ENCODE results near the gene TMIE.

TMIE gene

DNA sequence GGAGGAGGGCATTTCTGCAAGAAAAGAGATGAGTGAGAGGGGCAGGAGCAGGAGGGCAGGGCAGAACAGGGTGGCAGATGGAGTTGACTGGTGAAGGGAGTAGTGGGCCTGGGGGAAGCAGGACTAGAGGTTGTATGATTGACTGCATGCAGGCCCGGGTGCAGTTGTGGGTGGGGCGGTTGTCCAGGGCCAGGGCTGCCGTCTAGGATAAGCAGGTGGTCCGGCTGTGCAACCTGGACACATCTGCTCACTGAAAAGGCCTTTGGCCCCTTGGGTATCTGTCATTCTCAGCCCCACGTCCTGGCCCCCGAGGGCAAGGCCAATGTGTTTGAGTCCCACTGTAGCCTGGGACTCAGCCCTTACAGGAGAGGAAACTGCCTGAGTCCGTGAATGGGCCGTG, 33.1 kb upstream of the TMIE start:
- H3K27ac ChIP-seq: peak overlapping the region; percentile 29

GRCh38 chr3:46668591-46668990, 32.6 kb upstream of the TMIE start:
- DNase-seq (ENCODE audit: low read depth, low spot score): no peak
- H3K27ac ChIP-seq: peak overlapping the region; percentile 29

More for the DNA sequence above, 33.1 kb upstream of the TMIE start:
- no peak for DNase-seq (ENCODE audit: low read depth, low spot score)

DNA sequence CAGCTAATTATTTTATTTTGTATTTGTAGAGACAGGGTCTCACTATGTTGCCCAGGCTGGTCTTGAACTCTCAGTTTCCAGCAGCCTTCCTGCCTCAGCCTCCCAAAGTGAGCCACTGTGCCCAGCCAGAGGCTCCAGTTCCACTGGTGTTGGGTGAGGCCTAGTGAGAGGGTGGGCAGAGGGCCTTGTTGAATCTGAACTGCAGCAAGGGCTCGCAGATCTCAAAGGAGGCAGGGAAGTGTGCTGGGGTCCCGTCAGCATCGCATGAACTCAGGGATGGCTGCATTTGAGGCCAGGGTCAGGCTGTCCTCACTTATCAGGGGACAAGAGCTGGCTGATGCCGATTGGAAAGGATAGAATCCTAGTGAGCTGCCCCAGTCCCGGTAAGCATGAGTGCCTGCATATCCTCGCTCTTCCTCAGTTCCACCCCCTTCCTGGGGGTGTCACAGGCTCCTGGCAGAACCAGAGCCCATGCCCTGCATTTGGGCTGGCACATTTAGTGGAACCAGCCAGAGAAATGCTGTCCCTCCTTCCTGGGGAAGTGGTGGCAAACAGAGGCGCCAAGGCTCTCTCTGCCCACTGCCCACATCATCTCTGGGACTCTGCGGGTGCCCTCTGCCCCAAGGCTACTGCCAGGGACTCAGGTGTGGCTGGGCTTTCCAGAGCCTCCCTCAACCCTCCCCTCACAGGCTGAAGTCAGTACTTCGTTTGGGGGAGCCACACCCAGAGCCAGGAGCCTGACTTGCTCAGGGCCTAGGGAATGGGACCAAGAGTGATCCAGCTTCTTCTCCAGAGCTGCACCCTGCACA, 31.8 kb upstream of the TMIE start:
- H3K27ac ChIP-seq: peak overlapping the region; percentile 3
- no peak for DNase-seq (ENCODE audit: low read depth, low spot score)

GRCh38 chr3:46670000-46670890, 30.9 kb upstream of the TMIE start:
- no peak overlapping the region for H3K27ac ChIP-seq
- DNase-seq (ENCODE audit: low read depth, low spot score): no peak

GRCh38 chr3:46670891-46671427, 30.2 kb upstream of the TMIE start:
- no peak for DNase-seq (ENCODE audit: low read depth, low spot score)
- no peak overlapping the region for H3K27ac ChIP-seq

DNA sequence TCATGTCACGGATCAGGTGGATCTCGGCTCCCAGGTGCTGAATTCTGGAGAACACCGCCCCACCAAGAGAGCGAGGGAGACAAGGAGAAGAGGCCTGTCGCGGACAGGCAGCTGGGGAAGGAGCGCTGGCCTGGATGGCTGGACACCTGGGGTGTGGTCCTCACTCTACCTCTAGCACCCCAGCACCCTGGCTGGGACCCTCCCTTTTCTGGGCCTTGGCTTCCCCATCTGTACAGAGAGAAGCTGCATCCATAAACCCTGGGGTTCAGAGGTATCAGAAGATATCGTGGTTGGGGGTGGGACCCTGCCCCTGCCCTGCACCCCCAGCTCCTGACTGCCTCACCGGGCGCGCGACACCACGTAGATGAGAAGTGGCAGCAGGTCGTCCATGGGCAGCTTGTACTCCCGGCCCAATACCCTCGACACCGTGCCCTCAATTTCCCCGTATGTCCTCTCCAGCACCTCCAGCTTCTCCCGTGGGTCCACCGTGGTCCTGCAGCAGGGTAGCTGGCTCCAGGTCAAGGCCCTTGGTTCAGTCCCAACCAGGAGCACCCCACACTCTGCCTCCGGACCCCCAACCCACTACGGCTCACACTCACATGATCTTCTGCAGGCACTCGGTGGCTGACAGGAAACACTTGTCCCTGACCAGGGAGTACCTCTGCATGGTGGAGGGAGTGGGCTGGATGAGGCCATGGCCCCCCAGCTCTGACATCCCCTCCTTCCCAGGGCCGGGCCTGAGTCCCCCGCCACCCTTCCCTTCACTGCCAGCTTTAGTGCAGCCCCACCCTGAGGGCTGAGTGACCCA, 29.4 kb upstream of the TMIE start:
- no peak for DNase-seq (ENCODE audit: low read depth, low spot score)

DNA sequence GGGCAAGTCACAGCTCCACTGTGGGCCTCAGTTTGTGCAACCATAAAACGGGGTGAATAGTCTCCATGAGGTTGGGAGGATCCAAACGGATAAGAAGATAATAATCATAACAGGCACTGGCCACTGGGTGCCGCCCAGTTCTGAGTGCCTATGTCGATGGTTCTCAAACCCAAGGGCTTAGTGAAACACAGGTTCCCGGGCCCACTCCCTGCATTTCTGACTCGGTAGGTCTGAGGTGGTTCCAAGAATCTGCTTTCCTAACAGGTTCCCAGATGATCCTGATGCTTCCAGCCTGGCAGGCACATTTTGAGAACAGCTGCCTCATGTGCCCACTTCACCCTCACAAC, 28.9 kb upstream of the TMIE start:
- DNase-seq (ENCODE audit: low read depth, low spot score): no peak

More for the DNA sequence above, 29.4 kb upstream of the TMIE start:
- no peak overlapping the region for H3K27ac ChIP-seq

GRCh38 chr3:46673151-46674030, 27.8 kb upstream of the TMIE start:
- no peak overlapping the region for H3K27ac ChIP-seq
- no peak for DNase-seq (ENCODE audit: low read depth, low spot score)

More for the DNA sequence above, 28.9 kb upstream of the TMIE start:
- H3K27ac ChIP-seq: no peak overlapping the region

GRCh38 chr3:46674031-46674845, 27.0 kb upstream of the TMIE start:
- no peak overlapping the region for H3K27ac ChIP-seq
- no peak for DNase-seq (ENCODE audit: low read depth, low spot score)

DNA sequence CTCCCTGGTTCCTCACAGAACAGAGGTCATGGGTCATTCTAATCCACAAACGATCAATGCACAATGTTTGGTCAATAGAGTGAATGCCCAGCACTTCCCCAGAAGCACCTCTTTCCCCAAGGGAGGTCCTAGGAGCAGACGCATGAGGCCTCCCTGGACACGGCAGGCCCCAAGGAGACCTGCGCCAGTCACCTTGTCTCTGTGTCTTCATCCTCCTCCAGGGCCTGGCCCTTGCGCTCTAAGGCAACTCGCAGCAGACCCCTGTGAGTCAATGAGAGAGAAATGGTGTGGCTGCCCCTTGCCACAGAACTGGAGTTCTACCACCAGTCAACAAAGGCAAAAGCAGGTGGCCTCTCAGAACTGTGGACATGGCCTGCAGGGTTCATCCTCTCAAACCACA, 25.8 kb upstream of the TMIE start:
- no peak overlapping the region for H3K27ac ChIP-seq
- DNase-seq (ENCODE audit: low read depth, low spot score): no peak

DNA sequence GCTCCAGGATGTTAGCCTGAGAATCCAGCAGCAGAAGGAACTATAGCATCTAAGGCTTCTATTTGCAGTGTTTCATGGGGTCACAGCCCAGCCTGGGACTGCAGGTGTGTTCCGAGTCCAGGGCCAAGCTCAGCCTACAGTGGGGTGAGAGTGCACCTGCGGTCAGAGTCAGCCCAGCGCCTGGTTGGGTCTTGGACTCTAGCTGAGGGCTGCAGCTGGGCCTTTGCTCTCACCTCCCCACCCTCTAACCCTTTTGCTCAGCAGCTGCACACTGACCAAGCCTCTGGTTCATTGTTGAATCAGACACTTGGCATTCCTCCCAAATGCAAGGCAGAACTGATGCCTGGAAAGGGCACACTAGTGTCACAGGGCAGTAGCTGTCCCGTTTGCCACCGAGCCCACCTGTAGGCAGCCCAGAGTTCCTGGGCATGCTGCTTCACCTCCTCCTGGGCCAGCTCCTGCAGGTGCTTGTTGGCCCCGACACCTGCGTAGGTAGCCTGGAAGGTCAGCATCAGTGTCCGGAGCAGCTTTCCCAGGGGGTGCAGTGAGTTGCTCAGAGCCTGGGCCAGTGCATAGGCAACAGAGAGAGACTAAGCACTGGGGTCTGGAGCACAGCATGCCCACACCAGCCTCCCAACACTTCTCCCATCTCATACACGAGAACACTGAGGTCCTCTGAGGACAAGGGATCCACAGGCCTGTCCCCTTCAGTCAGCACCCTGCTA, 25.2 kb upstream of the TMIE start:
- no peak overlapping the region for H3K27ac ChIP-seq
- DNase-seq (ENCODE audit: low read depth, low spot score): no peak

- H3K27ac ChIP-seq: no peak overlapping the region
- no peak for DNase-seq (ENCODE audit: low read depth, low spot score)
Measured at GRCh38 chr3:46676601-46677410, 24.4 kb upstream of the TMIE start.

GRCh38 chr3:46677411-46677726, 23.8 kb upstream of the TMIE start:
- DNase-seq (ENCODE audit: low read depth, low spot score): no peak
- no peak overlapping the region for H3K27ac ChIP-seq

DNA sequence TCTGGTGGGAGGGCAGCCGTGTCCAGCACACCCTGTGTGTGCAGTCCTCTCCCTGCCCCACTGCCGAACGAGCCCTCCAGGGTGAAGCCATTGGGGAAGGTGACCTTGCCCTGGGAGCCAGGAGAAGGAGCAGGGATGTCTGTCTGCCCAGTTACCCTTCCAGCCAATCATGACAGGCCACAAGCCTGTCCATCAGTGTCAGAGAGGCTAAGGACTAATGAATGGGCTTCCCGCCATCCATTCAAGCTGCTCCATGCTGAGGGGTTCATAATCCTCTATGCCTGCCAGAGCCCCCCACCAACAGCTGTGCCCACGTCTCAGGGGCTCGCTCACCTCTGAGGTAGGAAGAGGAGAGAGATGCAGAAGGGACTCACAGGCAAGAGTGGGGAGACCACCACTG, 22.9 kb upstream of the TMIE start:
- H3K27ac ChIP-seq: no peak overlapping the region
- DNase-seq (ENCODE audit: low read depth, low spot score): no peak

DNA sequence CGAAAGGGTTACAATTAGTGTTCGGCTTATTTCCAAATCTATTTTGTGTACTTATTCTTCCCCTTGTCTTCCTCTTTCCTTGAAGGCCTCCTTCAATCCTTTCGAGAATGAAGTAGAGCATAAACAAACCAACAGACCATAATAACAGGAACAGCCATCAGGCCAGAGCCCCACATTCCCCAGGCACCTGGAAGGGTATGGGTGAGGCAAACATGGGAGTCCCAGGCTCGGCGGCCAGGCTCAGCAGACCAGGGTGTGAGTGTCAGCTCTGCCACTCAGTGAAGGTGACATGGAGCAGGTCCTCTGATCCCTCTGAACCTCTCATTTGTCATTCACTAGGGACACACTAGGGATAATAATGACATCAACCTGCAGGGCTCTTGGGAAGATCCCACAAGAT, 21.5 kb upstream of the TMIE start:
- H3K27ac ChIP-seq: no peak overlapping the region
- no peak for DNase-seq (ENCODE audit: low read depth, low spot score)

DNA sequence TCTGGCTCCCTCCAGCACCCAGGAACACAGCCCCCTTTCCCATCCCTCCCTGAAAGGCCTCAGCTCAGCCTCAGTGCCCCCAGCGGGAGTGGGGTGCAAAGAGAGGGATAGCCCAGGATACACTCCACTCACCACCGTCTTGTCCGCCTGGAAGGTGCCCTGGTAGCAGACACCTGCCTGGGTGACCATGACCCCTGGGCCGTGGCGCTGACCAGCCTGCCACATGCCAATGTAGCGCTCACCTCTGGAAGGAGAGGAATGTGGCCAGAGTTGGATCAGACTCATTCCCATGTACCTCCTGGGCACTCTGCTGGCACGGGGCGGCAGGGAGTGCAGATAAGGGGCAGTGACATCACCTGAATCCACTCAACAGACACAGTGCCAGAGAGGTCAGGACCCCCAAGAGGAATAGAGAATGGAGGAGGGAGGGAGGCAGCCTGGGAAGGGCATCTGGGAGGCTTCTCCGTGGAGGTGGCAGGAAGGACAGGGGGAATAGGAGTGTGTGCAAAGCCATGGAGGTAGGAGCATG, 20.8 kb upstream of the TMIE start:
- H3K27ac ChIP-seq: no peak overlapping the region
- DNase-seq (ENCODE audit: low read depth, low spot score): no peak

DNA sequence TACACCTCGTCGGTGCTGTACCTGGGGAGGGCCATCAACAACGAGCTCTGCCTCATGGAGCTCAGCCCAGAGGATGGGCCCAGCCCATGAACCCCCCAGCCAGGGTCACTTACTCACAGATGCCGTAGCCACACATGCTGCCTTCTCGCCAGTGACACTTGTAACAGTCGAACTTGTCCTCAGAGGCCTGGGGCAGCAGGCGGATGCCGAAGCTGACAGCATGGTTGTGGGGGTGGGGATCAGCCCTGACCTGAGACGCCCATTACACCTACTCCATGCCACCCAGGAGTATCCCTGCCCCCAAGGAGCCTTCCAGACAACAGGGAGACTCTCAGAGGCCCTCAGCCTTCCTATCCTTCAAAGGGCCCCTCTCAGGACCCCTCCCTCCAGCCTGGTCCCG, 19.8 kb upstream of the TMIE start:
- no peak overlapping the region for H3K27ac ChIP-seq

More for the DNA sequence above, 19.8 kb upstream of the TMIE start:
- no peak for DNase-seq (ENCODE audit: low read depth, low spot score)
